Measurements from ENCODE around the gene SERINC2. TPM values are rescaled to one million over a fixed set of nuclear protein-coding genes. Genes with fewer than 3 reads are reported as not detected.

Gene SERINC2
- total RNA-seq, 1 experiment from 2014 or later = 50.1 TPM

- peaks cover 13% of the 10 kb centered on the region; the same call in 1 of the 2 replicates for H3K79me2 ChIP-seq (ENCODE audit: insufficient read depth, low read length)
- peak overlapping the region; percentile 66 for H3K27ac ChIP-seq (ENCODE audit: low read depth, low read length)
- ChIA-PET CTCF (interaction anchor here (2.6 kb wide), 1 partner anchor 19 kb away, joined by 10 read pairs; no protein-coding TSS in a partner anchor), POLR2A (no interaction called here), RAD21 (ENCODE audit: low non-redundant PET in 1 of 2, low total read pairs in 2 of 2, uncharacterized antibody in 2 of 2, unreplicated experiment in 2 of 2) (no interaction called here)
- no peak overlapping the region for H2AFZ ChIP-seq (ENCODE audit: low read depth, low read length, poor library complexity, severe bottlenecking)
- H3K9me2 ChIP-seq (ENCODE audit: insufficient read depth) = no peaks in the 10 kb centered on the region
- no TSS peak for BruUV-seq (replicated peaks)
- H3K36me3 ChIP-seq (ENCODE audit: control insufficient read depth in 1 of 2, insufficient read depth in 2 of 2, low read length in 2 of 2) = no peaks in the 10 kb centered on the region
- peak overlapping the region; percentile 84 to 98 for H3K4me3 ChIP-seq (replicated peaks in 1 of 2; ENCODE audit: low read depth in 1 of 2, low read length in 2 of 2)
- intact Hi-C loops (cut with micrococcal nuclease) = no loop called here
- H3K9me3 ChIP-seq (ENCODE audit: control insufficient read depth in 1 of 2, insufficient read depth in 1 of 2, low read depth in 1 of 2, low read length in 2 of 2) = no peaks in the 10 kb centered on the region
- H3K4me2 ChIP-seq (ENCODE audit: low read length) = peak overlapping the region; percentile 97
- DNase-seq (ENCODE audit: low read depth, low spot score) (no peak), ATAC-seq (peak; percentile 65)
- H3K4me1 ChIP-seq (ENCODE audit: control insufficient read depth in 1 of 2, insufficient read depth in 2 of 2, low read length in 2 of 2) = peaks cover 8 to 45% of the 10 kb centered on the region in 2 experiments; a peak in 3 of 4 replicates
- H3K27me3 ChIP-seq (ENCODE audit: insufficient read depth, low read length) = no peaks in the 10 kb centered on the region
- H4K20me1 ChIP-seq (ENCODE audit: insufficient read depth) = no peaks in the 10 kb centered on the region
- TF ChIP-seq CEBPB (IDR thresholded peaks at IDR 0.05; ENCODE audit: low read depth) (no peak), POLR2AphosphoS5 (IDR thresholded peaks at IDR 0.05; ENCODE audit: low read depth, low read length) (peak; percentile 35; the same call in 1 of the 2 replicates), ZFX (IDR thresholded peaks at IDR 0.05) (peak; percentile 26; the same call in 1 of the 2 replicates)
- peak overlapping the region; percentile 87 for H3K9ac ChIP-seq (ENCODE audit: low read length)
Measured at GRCh38 chr1:31413405-31414001, 490 bp downstream of the SERINC2 start.

- ATAC-seq (no peak), DNase-seq (ENCODE audit: low read depth, low spot score) (no peak)
- no peak overlapping the region for H2AFZ ChIP-seq (ENCODE audit: low read depth, low read length, poor library complexity, severe bottlenecking)
- peaks cover 8 to 51% of the 10 kb centered on the region in 2 experiments; a peak in 3 of 4 replicates for H3K4me1 ChIP-seq (ENCODE audit: control insufficient read depth in 1 of 2, insufficient read depth in 2 of 2, low read length in 2 of 2)
- peak overlapping the region; percentile 97 for H3K4me2 ChIP-seq (ENCODE audit: low read length)
- RAD21 ChIA-PET (ENCODE audit: low non-redundant PET in 1 of 2, low total read pairs in 2 of 2, uncharacterized antibody in 2 of 2, unreplicated experiment in 2 of 2) = no interaction called here
- H3K9me2 ChIP-seq (ENCODE audit: insufficient read depth) = no peaks in the 10 kb centered on the region
- POLR2A ChIA-PET = interaction anchor here (1.4 kb wide), 1 partner anchor 118 kb away, joined by 3 read pairs; the partner anchor contains the start of genes SNRNP40 and ZCCHC17
- peaks cover 13% of the 10 kb centered on the region; the same call in 1 of the 2 replicates for H3K79me2 ChIP-seq (ENCODE audit: insufficient read depth, low read length)
- H3K36me3 ChIP-seq (ENCODE audit: control insufficient read depth in 1 of 2, insufficient read depth in 2 of 2, low read length in 2 of 2) = no peaks in the 10 kb centered on the region
- CTCF ChIA-PET = no interaction called here
- H3K4me3 ChIP-seq (replicated peaks in 1 of 2; ENCODE audit: low read depth in 1 of 2, low read length in 2 of 2) = peak overlapping the region; percentile 84 to 98
- no TSS peak for BruUV-seq (replicated peaks)
- H3K9ac ChIP-seq (ENCODE audit: low read length) = peak overlapping the region; percentile 87; the same call in 1 of the 2 replicates
- H3K9me3 ChIP-seq (ENCODE audit: control insufficient read depth in 1 of 2, insufficient read depth in 1 of 2, low read depth in 1 of 2, low read length in 2 of 2) = no peaks in the 10 kb centered on the region
- intact Hi-C loops (cut with micrococcal nuclease) = no loop called here
- no peaks in the 10 kb centered on the region for H3K27me3 ChIP-seq (ENCODE audit: insufficient read depth, low read length)
- no peak for TF ChIP-seq POLR2A (IDR thresholded peaks at IDR 0.05; ENCODE audit: borderline replicate concordance, extremely low read depth, insufficient read depth, insufficient read length)
- TF ChIP-seq CEBPB (IDR thresholded peaks at IDR 0.05; ENCODE audit: low read depth) = no peak
- TF ChIP-seq ZNF274 (IDR thresholded peaks at IDR 0.05; ENCODE audit: low read depth, low read length) = no peak
- no peak for TF ChIP-seq ATF3 (IDR thresholded peaks at IDR 0.05)
- TF ChIP-seq MAX (IDR thresholded peaks at IDR 0.05) = no peak
- TF ChIP-seq EGR1 (IDR thresholded peaks at IDR 0.05; ENCODE audit: low read depth) = no peak
- no peak for TF ChIP-seq POLR2AphosphoS5 (IDR thresholded peaks at IDR 0.05; ENCODE audit: low read depth, low read length)
- no peak for TF ChIP-seq EZH2 (IDR thresholded peaks at IDR 0.05)
- no peak for TF ChIP-seq ELF1 (IDR thresholded peaks at IDR 0.05; ENCODE audit: borderline replicate concordance, low read depth)
- no peak for TF ChIP-seq CBX3 (IDR thresholded peaks at IDR 0.05; ENCODE audit: low read depth)
- no peak overlapping the region for H3K27ac ChIP-seq (ENCODE audit: low read depth, low read length)
- H4K20me1 ChIP-seq (ENCODE audit: insufficient read depth) = no peaks in the 10 kb centered on the region
Measured at GRCh38 chr1:31414980-31415370, 2.0 kb downstream of the SERINC2 start.

All from HCT116 (cell line).